Activated CD8-positive, alpha-beta memory T cell treated with anti-CD3 and anti-CD28 coated beads for 36 hours (primary cell): Measurements from ENCODE around the gene ZMYM4. TPM values are rescaled to one million over a fixed set of nuclear protein-coding genes. Genes with fewer than 3 reads are reported as not detected.

Experiments
- CTCF ChIA-PET: fragments of 350-600 bp; sonication (Branson Sonifier 250); formaldehyde crosslinking; loops from one replicate; lab custom pipeline; 2021; ENCODE audit warnings: antibody characterized with exemption; lab: Charles Lee
- POLR2A ChIA-PET: fragments of 350-600 bp; sonication (Branson Sonifier 250); formaldehyde crosslinking; loops from one replicate; lab custom pipeline; 2021; ENCODE audit warnings: antibody characterized with exemption; lab: Charles Lee
- total RNA-seq, 2 experiments: library from RNA; stranded (reverse); gene quantifications; one replicate each; pipeline ENCODE4 v1.2.3, GENCODE V29; 2021

The ZMYM4 gene
- total RNA-seq, 2 experiments from 2014 or later: 30.2 to 30.6 TPM

GRCh38 chr1:35269201-35269988 is 886 bp downstream of the ZMYM4 start:
- POLR2A ChIA-PET: no interaction called here
- CTCF ChIA-PET: no interaction called here

- ChIA-PET CTCF (no interaction called here), POLR2A (no interaction called here)
Measured at GRCh38 chr1:35269989-35270289, 1.4 kb downstream of the ZMYM4 start.

- ChIA-PET CTCF (no interaction called here), POLR2A (no interaction called here)
Measured at GRCh38 chr1:35270836-35271235, 2.3 kb downstream of the ZMYM4 start.

- ChIA-PET CTCF (no interaction called here), POLR2A (no interaction called here)
Measured at GRCh38 chr1:35274197-35274596, 5.7 kb downstream of the ZMYM4 start.

GRCh38 chr1:35278886-35279554 is 10.5 kb downstream of the ZMYM4 start:
- POLR2A ChIA-PET: no interaction called here
- CTCF ChIA-PET: interaction anchor here (0.6 kb wide), 1 partner anchor 244 kb away, joined by 3 read pairs; no protein-coding TSS in a partner anchor

- CTCF ChIA-PET: no interaction called here
Measured at GRCh38 chr1:35279555-35279904, 11.0 kb downstream of the ZMYM4 start.

GRCh38 chr1:35280006-35280405 is 11.5 kb downstream of the ZMYM4 start:
- ChIA-PET CTCF (no interaction called here), POLR2A (no interaction called here)

More at GRCh38 chr1:35279555-35279904, 11.0 kb downstream of the ZMYM4 start:
- POLR2A ChIA-PET: no interaction called here

GRCh38 chr1:35281565-35281964 is 13.1 kb downstream of the ZMYM4 start:
- POLR2A ChIA-PET: no interaction called here
- CTCF ChIA-PET: no interaction called here

- POLR2A ChIA-PET: interaction anchor here (0.6 kb wide), 1 partner anchor 205 kb away, joined by 7 read pairs; no protein-coding TSS in a partner anchor
- CTCF ChIA-PET: interaction anchor here (0.5 kb wide), 1 partner anchor 302 kb away, joined by 3 read pairs; no protein-coding TSS in a partner anchor
Measured at GRCh38 chr1:35282172-35282571, 13.7 kb downstream of the ZMYM4 start.

- ChIA-PET POLR2A (no interaction called here), CTCF (no interaction called here)
Measured at GRCh38 chr1:35284852-35285251, 16.3 kb downstream of the ZMYM4 start.

- POLR2A ChIA-PET: no interaction called here
- CTCF ChIA-PET: no interaction called here
Measured at GRCh38 chr1:35285771-35286606, 17.5 kb downstream of the ZMYM4 start.

- CTCF ChIA-PET: no interaction called here
- POLR2A ChIA-PET: no interaction called here
Measured at GRCh38 chr1:35287807-35288640, 19.5 kb downstream of the ZMYM4 start.

GRCh38 chr1:35288761-35289160 is 20.3 kb downstream of the ZMYM4 start:
- CTCF ChIA-PET: no interaction called here

GRCh38 chr1:35290452-35290851 is 21.9 kb downstream of the ZMYM4 start:
- ChIA-PET CTCF (no interaction called here), POLR2A (no interaction called here)

More at GRCh38 chr1:35288761-35289160, 20.3 kb downstream of the ZMYM4 start:
- POLR2A ChIA-PET: no interaction called here

GRCh38 chr1:35294809-35295208 is 26.3 kb downstream of the ZMYM4 start:
- POLR2A ChIA-PET: no interaction called here
- CTCF ChIA-PET: interaction anchor here (0.9 kb wide), 1 partner anchor 51 kb away, joined by 3 read pairs; no protein-coding TSS in a partner anchor

- ChIA-PET CTCF (no interaction called here), POLR2A (no interaction called here)
Measured at GRCh38 chr1:35297886-35298285, 29.4 kb downstream of the ZMYM4 start.

GRCh38 chr1:35298464-35298863 is 30.0 kb downstream of the ZMYM4 start:
- ChIA-PET CTCF (no interaction called here), POLR2A (no interaction called here)

- POLR2A ChIA-PET: no interaction called here
- CTCF ChIA-PET: no interaction called here
Measured at GRCh38 chr1:35300376-35300775, 31.9 kb downstream of the ZMYM4 start.
